Activated T-cell treated with anti-CD3 and anti-CD28 coated beads, Interleukin-2, amount 50 U/mL, for 72 hours (primary cell): ENCODE data around the gene XXYLT1. TPM values are rescaled to one million over a fixed set of nuclear protein-coding genes. Genes with fewer than 3 reads are reported as not detected.

ENCODE experiments used
- ATAC-seq, 2 donors: fragments of 150-1000 bp; cut with Tn5 transposase; replicated peaks in 1 of 2; 2 replicates each; pipeline ENCODE4 v1.10.0; 2021; ENCODE audit warnings: moderate library complexity in 2 of 2, mild to moderate bottlenecking in 1 of 2
- DNase-seq, 2 donors: peaks; one replicate each; pipeline ENCODE4 v3.0.0; 2021 to 2022; ENCODE audit warnings: mixed read lengths in 1 of 2
- H3K27ac Mint-ChIP-seq: one replicate; pipeline ENCODE4 v1.8.0; 2022; ENCODE audit warnings: mild to moderate bottlenecking, moderate library complexity, mixed read lengths
- H3K27me3 Mint-ChIP-seq: one replicate; pipeline ENCODE4 v1.8.0; 2022; ENCODE audit warnings: low read depth, mixed read lengths
- H3K36me3 Mint-ChIP-seq, 2 donors: one replicate each; pipeline ENCODE4 v1.8.0; 2022; ENCODE audit warnings: mixed read lengths in 2 of 2, mild to moderate bottlenecking in 1 of 2; ENCODE audit not compliant: insufficient read depth in 2 of 2
- H3K4me1 Mint-ChIP-seq: one replicate; pipeline ENCODE4 v1.8.0; 2022; ENCODE audit warnings: low read depth, mixed read lengths
- H3K4me3 Mint-ChIP-seq, 2 donors: one replicate each; pipeline ENCODE4 v1.8.0; 2022; ENCODE audit warnings: mild to moderate bottlenecking in 2 of 2, mixed read lengths in 2 of 2, moderate library complexity in 2 of 2
- H3K9me3 Mint-ChIP-seq, 2 donors: one replicate each; pipeline ENCODE4 v1.8.0; 2022; ENCODE audit warnings: mixed read lengths in 2 of 2
- total RNA-seq, 2 donors: library from RNA; stranded (reverse); gene quantifications; one replicate each; pipeline ENCODE4 v1.2.3, GENCODE V29; 2022

The XXYLT1 gene
- total RNA-seq, 2 donors from 2014 or later = 6.2 to 6.6 TPM

GRCh38 chr3:195251336-195252065, 19.5 kb downstream of the XXYLT1 start:
- Mint-ChIP-seq H3K27ac (no peak overlapping the region), H3K9me3 (no peaks in the 10 kb centered on the region), H3K4me3 (no peak overlapping the region), H3K27me3 (no peaks in the 10 kb centered on the region), H3K36me3 (no peaks in the 10 kb centered on the region), H3K4me1 (peaks cover 36% of the 10 kb centered on the region)
- DNase-seq = no peak
- ATAC-seq = peak; percentile 60 to 69

GRCh38 chr3:195250473-195251251, 20.3 kb downstream of the XXYLT1 start:
- H3K27ac Mint-ChIP-seq = no peak overlapping the region
- ATAC-seq (peak; percentile 38 to 40), DNase-seq (no peak)
- H3K4me1 Mint-ChIP-seq = peaks cover 36% of the 10 kb centered on the region
- no peaks in the 10 kb centered on the region for H3K27me3 Mint-ChIP-seq
- H3K4me3 Mint-ChIP-seq = peak overlapping the region in 1 of 2 donors; percentile 54
- H3K9me3 Mint-ChIP-seq = no peaks in the 10 kb centered on the region
- H3K36me3 Mint-ChIP-seq = no peaks in the 10 kb centered on the region

GRCh38 chr3:195249858-195250464, 21.0 kb downstream of the XXYLT1 start:
- no peak overlapping the region for H3K27ac Mint-ChIP-seq
- DNase-seq = no peak
- no peaks in the 10 kb centered on the region for H3K27me3 Mint-ChIP-seq
- H3K36me3 Mint-ChIP-seq = no peaks in the 10 kb centered on the region
- H3K4me1 Mint-ChIP-seq = peaks cover 36% of the 10 kb centered on the region
- no peak overlapping the region for H3K4me3 Mint-ChIP-seq
- no peak for ATAC-seq
- H3K9me3 Mint-ChIP-seq = no peaks in the 10 kb centered on the region

- no peak overlapping the region for H3K27ac Mint-ChIP-seq
- ATAC-seq (no peak), DNase-seq (no peak)
- no peak overlapping the region for H3K4me3 Mint-ChIP-seq
- H3K4me1 Mint-ChIP-seq = peaks cover 36% of the 10 kb centered on the region
- H3K27me3 Mint-ChIP-seq = no peaks in the 10 kb centered on the region
- H3K36me3 Mint-ChIP-seq = no peaks in the 10 kb centered on the region
- no peaks in the 10 kb centered on the region for H3K9me3 Mint-ChIP-seq
Observed at GRCh38 chr3:195249057-195249770, 21.7 kb downstream of the XXYLT1 start.

- DNase-seq (no peak), ATAC-seq (no peak)
- Mint-ChIP-seq H3K27ac (no peak overlapping the region), H3K27me3 (no peaks in the 10 kb centered on the region), H3K4me3 (no peak overlapping the region), H3K9me3 (no peaks in the 10 kb centered on the region), H3K4me1 (peaks cover 36% of the 10 kb centered on the region), H3K36me3 (no peaks in the 10 kb centered on the region)
Observed at GRCh38 chr3:195248281-195248680, 22.7 kb downstream of the XXYLT1 start.

GRCh38 chr3:195247863-195248189, 23.1 kb downstream of the XXYLT1 start:
- H3K27me3 Mint-ChIP-seq = no peaks in the 10 kb centered on the region
- DNase-seq (no peak), ATAC-seq (no peak)

GRCh38 chr3:195247086-195247862, 23.7 kb downstream of the XXYLT1 start:
- Mint-ChIP-seq H3K36me3 (no peaks in the 10 kb centered on the region), H3K9me3 (no peaks in the 10 kb centered on the region), H3K27me3 (no peaks in the 10 kb centered on the region), H3K4me3 (peak overlapping the region in 1 of 2 donors; percentile 24), H3K27ac (no peak overlapping the region), H3K4me1 (peaks cover 30% of the 10 kb centered on the region)
- DNase-seq (no peak), ATAC-seq (no peak)

More at GRCh38 chr3:195247863-195248189, 23.1 kb downstream of the XXYLT1 start:
- Mint-ChIP-seq H3K4me1 (peaks cover 36% of the 10 kb centered on the region), H3K36me3 (no peaks in the 10 kb centered on the region), H3K4me3 (peak overlapping the region in 1 of 2 donors; percentile 24), H3K9me3 (no peaks in the 10 kb centered on the region), H3K27ac (no peak overlapping the region)

- Mint-ChIP-seq H3K36me3 (no peaks in the 10 kb centered on the region), H3K9me3 (no peaks in the 10 kb centered on the region), H3K4me3 (no peak overlapping the region), H3K4me1 (peaks cover 23% of the 10 kb centered on the region), H3K27me3 (no peaks in the 10 kb centered on the region), H3K27ac (no peak overlapping the region)
- ATAC-seq (no peak), DNase-seq (no peak)
Observed at GRCh38 chr3:195246581-195246995, 24.4 kb downstream of the XXYLT1 start.

GRCh38 chr3:195245531-195245951, 25.4 kb downstream of the XXYLT1 start:
- H3K4me3 Mint-ChIP-seq = no peak overlapping the region
- H3K27me3 Mint-ChIP-seq = no peaks in the 10 kb centered on the region
- H3K27ac Mint-ChIP-seq = no peak overlapping the region
- ATAC-seq (no peak), DNase-seq (no peak)
- no peaks in the 10 kb centered on the region for H3K36me3 Mint-ChIP-seq
- H3K4me1 Mint-ChIP-seq = peaks cover 13% of the 10 kb centered on the region
- no peaks in the 10 kb centered on the region for H3K9me3 Mint-ChIP-seq

GRCh38 chr3:195241592-195242355, 29.2 kb downstream of the XXYLT1 start:
- Mint-ChIP-seq H3K4me1 (no peaks in the 10 kb centered on the region), H3K36me3 (peaks cover 10 to 11% of the 10 kb centered on the region in 2 donors), H3K27me3 (no peaks in the 10 kb centered on the region), H3K4me3 (no peak overlapping the region), H3K27ac (no peak overlapping the region), H3K9me3 (peaks cover 0 to 1% of the 10 kb centered on the region in 2 donors)
- ATAC-seq (no peak), DNase-seq (no peak)

- H3K27me3 Mint-ChIP-seq = no peaks in the 10 kb centered on the region
- ATAC-seq (no peak), DNase-seq (no peak)
- H3K4me3 Mint-ChIP-seq = no peak overlapping the region
- no peaks in the 10 kb centered on the region for H3K4me1 Mint-ChIP-seq
- peaks cover 0 to 4% of the 10 kb centered on the region in 2 donors for H3K9me3 Mint-ChIP-seq
- H3K27ac Mint-ChIP-seq = no peak overlapping the region
- peaks cover 10 to 15% of the 10 kb centered on the region in 2 donors for H3K36me3 Mint-ChIP-seq
Observed at GRCh38 chr3:195240939-195241338, 30.0 kb downstream of the XXYLT1 start.
